CD14-positive monocyte (primary cell): ENCODE data around the gene ROBO1. TPM values are rescaled to one million over a fixed set of nuclear protein-coding genes. Genes with fewer than 3 reads are reported as not detected.

Source experiments
- DNase-seq, 3 donors: peaks; one replicate each; pipeline ENCODE4 v3.0.0-alpha.2; 2011 to 2022
- H2AFZ ChIP-seq: 2 replicates; pipeline ENCODE4 v1.6.0; 2012; ENCODE audit warnings: mild to moderate bottlenecking, low read depth, low read length, inconsistent platforms; ENCODE audit not compliant: insufficient read depth, poor library complexity, severe bottlenecking
- H3K27ac ChIP-seq, 2 donors: 1 replicate in 1 of 2; 2 replicates in 1 of 2; pipeline ENCODE4 v1.5.1; 2012 to 2013; ENCODE audit warnings: low read length in 2 of 2, control low read depth in 1 of 2, inconsistent platforms in 1 of 2, low read depth in 1 of 2, mild to moderate bottlenecking in 1 of 2
- H3K27me3 ChIP-seq, 2 donors: one replicate each; pipeline versions ENCODE4 v1.6.0 to v1.6.1; 2011 to 2013; ENCODE audit warnings: low read length in 2 of 2; ENCODE audit not compliant: control insufficient read depth in 2 of 2, insufficient read depth in 2 of 2
- H3K36me3 ChIP-seq, 2 donors: replicated peaks in 1 of 2; 1 replicate in 1 of 2; 2 replicates in 1 of 2; pipeline versions ENCODE4 v1.5.1 to v1.6.1; 2012 to 2013; ENCODE audit warnings: low read length in 2 of 2, control low read depth in 1 of 2, inconsistent platforms in 1 of 2, mild to moderate bottlenecking in 1 of 2; ENCODE audit not compliant: insufficient read depth in 2 of 2, control insufficient read depth in 1 of 2
- H3K4me1 ChIP-seq, 2 donors: 1 replicate in 1 of 2; 2 replicates in 1 of 2; pipeline versions ENCODE4 v1.5.1 to v1.6.1; 2012 to 2013; ENCODE audit warnings: low read length in 2 of 2, control low read depth in 1 of 2, inconsistent platforms in 1 of 2, mild to moderate bottlenecking in 1 of 2, moderate library complexity in 1 of 2; ENCODE audit not compliant: insufficient read depth in 2 of 2, control insufficient read depth in 1 of 2
- H3K4me2 ChIP-seq: replicated peaks from 2 replicates; pipeline ENCODE3; 2012; ENCODE audit warnings: low read length, moderate library complexity, mild to moderate bottlenecking; ENCODE audit not compliant: poor library complexity, severe bottlenecking; ENCODE audit errors: extremely low read depth
- H3K4me3 ChIP-seq, 3 experiments: fragments of 200-600 bp in 1 of 3; sonication (generic) in 1 of 3; replicated peaks in 1 of 3; 1 replicate in 2 of 3; 2 replicates in 1 of 3; pipeline ENCODE4 v1.5.1; 2011 to 2013; ENCODE audit warnings: low read length in 3 of 3, mild to moderate bottlenecking in 3 of 3, control low read depth in 2 of 3, low read depth in 2 of 3, inconsistent platforms in 1 of 3, moderate library complexity in 1 of 3
- H3K79me2 ChIP-seq: 2 replicates; pipeline ENCODE4 v1.6.0; 2012; ENCODE audit warnings: mild to moderate bottlenecking, control low read depth, inconsistent platforms, low read length, moderate library complexity; ENCODE audit not compliant: insufficient read depth
- H3K9ac ChIP-seq: 2 replicates; pipeline ENCODE4 v1.6.0; 2017; ENCODE audit warnings: low read length, mild to moderate bottlenecking; ENCODE audit not compliant: insufficient read depth, poor library complexity, severe bottlenecking
- H3K9me3 ChIP-seq, 2 donors: replicated peaks in 1 of 2; 1 replicate in 1 of 2; 2 replicates in 1 of 2; pipeline versions ENCODE4 v1.5.1 to v1.6.1; 2012 to 2013; ENCODE audit warnings: low read length in 2 of 2, control low read depth in 1 of 2; ENCODE audit not compliant: control insufficient read depth in 1 of 2, insufficient read depth in 1 of 2
- H4K20me1 ChIP-seq: 2 replicates; pipeline ENCODE4 v1.6.0; 2012; ENCODE audit warnings: mild to moderate bottlenecking, low read length, control low read depth, moderate library complexity; ENCODE audit not compliant: insufficient read depth
- H3K27ac Mint-ChIP-seq, 7 donors: one replicate each; pipeline ENCODE4 v1.8.0; 2020; ENCODE audit warnings: mild to moderate bottlenecking in 7 of 7, mixed read lengths in 7 of 7, moderate library complexity in 6 of 7, inconsistent platforms in 2 of 7
- H3K27me3 Mint-ChIP-seq, 3 donors: one replicate each; pipeline ENCODE4 v1.8.0; 2021 to 2022; ENCODE audit warnings: low read depth in 3 of 3, mild to moderate bottlenecking in 3 of 3, mixed read lengths in 3 of 3, moderate library complexity in 3 of 3, inconsistent platforms in 1 of 3
- H3K36me3 Mint-ChIP-seq, 2 donors: one replicate each; pipeline ENCODE4 v1.8.0; 2020; ENCODE audit warnings: mixed read lengths in 2 of 2, inconsistent platforms in 1 of 2, mild to moderate bottlenecking in 1 of 2
- H3K4me1 Mint-ChIP-seq: one replicate; pipeline ENCODE4 v1.8.0; 2020; ENCODE audit warnings: mild to moderate bottlenecking, mixed read lengths
- H3K4me3 Mint-ChIP-seq, 2 donors: one replicate each; pipeline ENCODE4 v1.8.0; 2020; ENCODE audit warnings: mild to moderate bottlenecking in 2 of 2, mixed read lengths in 2 of 2, moderate library complexity in 1 of 2
- H3K9me3 Mint-ChIP-seq, 7 donors: one replicate each; pipeline ENCODE4 v1.8.0; 2020 to 2022; ENCODE audit warnings: mixed read lengths in 7 of 7, mild to moderate bottlenecking in 6 of 7, moderate library complexity in 6 of 7, inconsistent platforms in 2 of 7
- CTCF ChIP-seq: fragments of 200-600 bp; IDR thresholded peaks from one replicate; pipeline ENCODE4 v1.8.0; 2022; ENCODE audit warnings: antibody characterized with exemption, mild to moderate bottlenecking
- WGBS: methylation state at CpG from one replicate; pipeline ENCODE4 v1.1.5; 2013; ENCODE audit warnings: missing lambda C conversion rate; ENCODE audit not compliant: insufficient coverage; 5-methylcytosine and 5-hydroxymethylcytosine counted together
- intact Hi-C, 2 donors: fragments of 100-400 bp; cut with micrococcal nuclease; formaldehyde crosslinking; loops; one replicate each; pipeline versions ENCODE4 v1.15.0 to v1.15.1; 2023
- polyA plus RNA-seq, 3 donors: library from polyadenylated mRNA; depleted of rRNA in 1 of 3; unstranded in 2 of 3; stranded (reverse) in 1 of 3; fragments of 300-500 nt in 2 of 3; fragments of >200 nt in 1 of 3; fragmentation: Illumina TruSeq in 2 of 3; gene quantifications; 1 replicate in 2 of 3; 2 replicates in 1 of 3; pipeline ENCODE4 v1.2.3, GENCODE V29; 2012 to 2021

Gene ROBO1
- polyA plus RNA-seq, 3 donors, result 0.09 to 0.10 TPM; not detected in 1

DNA sequence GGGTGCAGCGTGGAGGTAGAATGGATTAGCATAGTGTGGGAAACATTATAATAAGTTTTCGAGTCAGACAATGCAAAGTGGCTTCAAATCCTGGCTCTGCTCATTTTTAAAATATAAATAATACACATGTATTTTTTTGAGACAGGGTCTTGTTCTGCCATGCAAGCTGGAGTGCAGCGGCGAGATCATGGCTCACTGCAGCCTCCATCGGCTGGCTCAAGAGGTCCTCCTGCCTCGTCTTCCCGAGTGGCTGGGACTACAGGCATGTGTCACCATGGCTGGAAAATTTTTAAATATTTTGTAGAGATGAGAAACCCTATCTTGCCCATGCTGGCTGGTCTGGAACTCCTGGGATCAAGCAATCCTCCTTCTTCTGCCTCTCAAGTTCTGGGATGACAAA, 194.9 kb downstream of the ROBO1 start:
- intact Hi-C loops, result no loop called here
- no peak for TF ChIP-seq CTCF
- H3K27me3 Mint-ChIP-seq, result peaks cover 0 to 2% (median 1%) of the 10 kb centered on the region in 3 donors
- DNase-seq, result no peak
- no peak overlapping the region for H2AFZ ChIP-seq
- 100% methylated on average over 3 of the region's 7 CpGs for WGBS
- H4K20me1 ChIP-seq, result no peaks in the 10 kb centered on the region
- H3K27me3 ChIP-seq, result no peaks in the 10 kb centered on the region
- H3K27ac Mint-ChIP-seq, result no peak overlapping the region
- no peaks in the 10 kb centered on the region for H3K36me3 ChIP-seq
- H3K4me1 ChIP-seq, result no peaks in the 10 kb centered on the region
- H3K4me3 Mint-ChIP-seq, result no peak overlapping the region
- H3K9ac ChIP-seq, result no peak overlapping the region
- no peak overlapping the region for H3K4me2 ChIP-seq
- H3K36me3 Mint-ChIP-seq, result no peaks in the 10 kb centered on the region
- peaks cover 0 to 2% (median 0%) of the 10 kb centered on the region in 7 donors for H3K9me3 Mint-ChIP-seq
- H3K4me1 Mint-ChIP-seq, result no peaks in the 10 kb centered on the region
- no peak overlapping the region for H3K27ac ChIP-seq
- H3K9me3 ChIP-seq, result no peaks in the 10 kb centered on the region
- no peaks in the 10 kb centered on the region for H3K79me2 ChIP-seq
- no peak overlapping the region for H3K4me3 ChIP-seq

GRCh38 chr3:79568938-79569337, 198.9 kb downstream of the ROBO1 start:
- Histone ChIP-seq H3K4me3 (no peak overlapping the region), H3K9ac (no peak overlapping the region), H3K79me2 (no peaks in the 10 kb centered on the region), H3K9me3 (no peaks in the 10 kb centered on the region), H3K36me3 (no peaks in the 10 kb centered on the region), H3K4me1 (no peaks in the 10 kb centered on the region), H3K27me3 (no peaks in the 10 kb centered on the region), H2AFZ (no peak overlapping the region), H3K27ac (no peak overlapping the region), H4K20me1 (no peaks in the 10 kb centered on the region), H3K4me2 (no peak overlapping the region)
- DNase-seq, result no peak
- Mint-ChIP-seq H3K27me3 (peaks cover 0 to 2% (median 1%) of the 10 kb centered on the region in 3 donors), H3K9me3 (no peaks in the 10 kb centered on the region), H3K36me3 (no peaks in the 10 kb centered on the region), H3K27ac (no peak overlapping the region), H3K4me3 (no peak overlapping the region), H3K4me1 (no peaks in the 10 kb centered on the region)
- no peak for TF ChIP-seq CTCF
- WGBS, result 97% methylated on average over 5 of the region's 10 CpGs
- intact Hi-C loops, result no loop called here
